Epithelial cell of proximal tubule (primary cell): ENCODE results near the gene STRA6. TPM values are rescaled to one million over a fixed set of nuclear protein-coding genes. Genes with fewer than 3 reads are reported as not detected.

Experiments used
- DNase-seq: peaks from one replicate; pipeline ENCODE4 v3.0.0-alpha.2; 2011; ENCODE audit warnings: low read depth
- H3K4me3 ChIP-seq: 2 replicates; pipeline ENCODE4 v1.5.1; 2011; ENCODE audit warnings: low read depth, mild to moderate bottlenecking, low read length
- CTCF ChIP-seq: conservative IDR thresholded peaks from 2 replicates; pipeline ENCODE4 v1.5.1; 2012; ENCODE audit warnings: low read depth, mild to moderate bottlenecking, low read length
- total RNA-seq: library from RNA; depleted of rRNA; stranded (reverse); fragments of >200 nt; gene quantifications from 2 replicates; pipeline ENCODE4 v1.2.3, GENCODE V29; 2015

STRA6 gene
- total RNA-seq, 1 donor from 2014 or later: 3.9 TPM

- no peak overlapping the region for H3K4me3 ChIP-seq
- TF ChIP-seq CTCF: no peak
- DNase-seq: no peak
Observed at GRCh38 chr15:74207652-74208440, 5.3 kb upstream of the STRA6 start.

GRCh38 chr15:74206801-74207281 is 4.3 kb upstream of the STRA6 start:
- DNase-seq: no peak
- H3K4me3 ChIP-seq: no peak overlapping the region
- no peak for TF ChIP-seq CTCF

GRCh38 chr15:74205582-74205947 is 3.0 kb upstream of the STRA6 start:
- H3K4me3 ChIP-seq: no peak overlapping the region
- TF ChIP-seq CTCF: no peak
- DNase-seq: no peak

- TF ChIP-seq CTCF: no peak
- no peak overlapping the region for H3K4me3 ChIP-seq
- no peak for DNase-seq
Observed at GRCh38 chr15:74203914-74204431, 1.4 kb upstream of the STRA6 start.

GRCh38 chr15:74201710-74202420 is 722 bp downstream of the STRA6 start:
- TF ChIP-seq CTCF: no peak
- no peak overlapping the region for H3K4me3 ChIP-seq
- no peak for DNase-seq

GRCh38 chr15:74200871-74201419 is 1.6 kb downstream of the STRA6 start:
- TF ChIP-seq CTCF: no peak
- no peak for DNase-seq
- no peak overlapping the region for H3K4me3 ChIP-seq
